ENCODE measurements around the gene RAB3IL1.

- no peak for TF ChIP-seq SALL2 (tag by site-specific recombination; IDR thresholded peaks at IDR 0.05; ENCODE audit: borderline replicate concordance)
- TF ChIP-seq CTCF (tag by site-specific recombination; IDR thresholded peaks at IDR 0.05) = no peak
- no peak for TF ChIP-seq SP7 (tag by site-specific recombination; IDR thresholded peaks at IDR 0.05)
- no peak for TF ChIP-seq REST (tag by site-specific recombination; IDR thresholded peaks at IDR 0.05)
- no peak for TF ChIP-seq ZNF449 (tag by site-specific recombination; IDR thresholded peaks at IDR 0.05)
- TF ChIP-seq INSM2 (tag by site-specific recombination; IDR thresholded peaks at IDR 0.05) = no peak
- TF ChIP-seq ZNF146 (tag by site-specific recombination; IDR thresholded peaks at IDR 0.05) = no peak
- TF ChIP-seq ZNF24 (tag by site-specific recombination; IDR thresholded peaks at IDR 0.05) = no peak
- no peak for TF ChIP-seq ZNF561 (tag by site-specific recombination; IDR thresholded peaks at IDR 0.05; ENCODE audit: borderline replicate concordance)
- no peak for TF ChIP-seq ZNF223 (tag by site-specific recombination; IDR thresholded peaks at IDR 0.05)
- TF ChIP-seq ZNF645 (tag by site-specific recombination; IDR thresholded peaks at IDR 0.05) = no peak
- TF ChIP-seq ZFP41 (tag by site-specific recombination; IDR thresholded peaks at IDR 0.05; ENCODE audit: borderline replicate concordance) = no peak
- no peak for TF ChIP-seq ZNF274 (IDR thresholded peaks at IDR 0.05; ENCODE audit: low read length)
- no peak for TF ChIP-seq ZNF274 (tag by site-specific recombination; IDR thresholded peaks at IDR 0.05; ENCODE audit: borderline replicate concordance)
- TF ChIP-seq REPIN1 (tag by site-specific recombination; IDR thresholded peaks at IDR 0.05; ENCODE audit: low read depth) = no peak
Measured at GRCh38 chr11:61905067-61905696, 12.2 kb downstream of the RAB3IL1 start.
